A549 treated with Hydrocortisone at 1 μM for 4 hours (cell line): ENCODE results near the gene PSG2. TPM values are rescaled to one million over a fixed set of nuclear protein-coding genes. Genes with fewer than 3 reads are reported as not detected.

Experiments used
- total RNA-seq: library from RNA; stranded (reverse); fragments of 200-300 nt; extraction: Qiagen RNA extraction; gene quantifications from 5 replicates; pipeline ENCODE4 v1.2.3, GENCODE V29; 2022

The PSG2 gene
- total RNA-seq = 0.05 TPM in 1 of 5 replicates, not detected in the others

DNA sequence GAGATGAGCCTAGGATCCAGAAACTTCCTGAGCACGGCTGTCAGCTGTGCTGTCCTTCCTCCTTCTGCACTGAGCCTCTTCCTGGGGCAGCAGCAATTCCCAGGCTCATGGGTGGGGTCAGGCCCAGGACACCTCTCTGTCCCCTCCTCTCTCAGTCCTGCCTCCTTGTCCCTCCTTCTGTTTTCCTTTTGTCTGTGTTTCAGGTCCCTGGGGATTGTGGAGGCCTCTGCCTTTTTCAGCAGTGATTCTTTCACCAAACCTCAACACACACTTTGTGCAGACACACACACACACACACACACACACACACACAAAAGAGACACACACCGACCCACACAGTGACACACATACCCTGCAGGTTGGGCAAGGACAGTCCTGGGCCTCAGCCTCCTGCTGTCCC lies at the start of gene PSG2:
TSS of gene PSG2 (minus strand) at position 101 of the 400 bp plus-strand sequence. CDS start 132 bp downstream, outside the sequence.

GRCh38 chr19:43026369-43026768 lies 56.1 kb downstream of the PSG2 start, which contains the start of gene PSG11:
Gene PSG11, minus strand, starts transcription at chr19:43026469. Its CDS starts 97 bp downstream, at chr19:43026372.

Other genes with a start within 250 kb of the PSG2 start
- 0.10 to 0.44 TPM (median 0.20 TPM) in 5 replicates for gene PSG1, start 203.0 kb downstream of the PSG2 start, total RNA-seq
- gene PSG6, start 164.8 kb downstream of the PSG2 start, total RNA-seq = not detected in 5 replicates
- gene PSG7, start 145.5 kb downstream of the PSG2 start, total RNA-seq = 0.10 TPM in 1 of 5 replicates, not detected in the others
- gene PSG11, start 56.2 kb downstream of the PSG2 start, total RNA-seq = not detected in 5 replicates
- 0.40 to 0.95 TPM (median 0.58 TPM) in 5 replicates for gene PSG5, start 103.8 kb upstream of the PSG2 start, total RNA-seq
- gene PSG4, start 122.9 kb upstream of the PSG2 start, total RNA-seq = 0.56 to 0.91 TPM (median 0.74 TPM) in 5 replicates
- 0.05 to 0.16 TPM (median 0.11 TPM) in 4 of 5 replicates, not detected in the other for gene PSG9, start 186.8 kb upstream of the PSG2 start, total RNA-seq